ENCODE data around the gene NPL.
A peak's percentile ranks its signal among the peaks of the same experiment; 100 is the strongest.

NPL gene

DNA sequence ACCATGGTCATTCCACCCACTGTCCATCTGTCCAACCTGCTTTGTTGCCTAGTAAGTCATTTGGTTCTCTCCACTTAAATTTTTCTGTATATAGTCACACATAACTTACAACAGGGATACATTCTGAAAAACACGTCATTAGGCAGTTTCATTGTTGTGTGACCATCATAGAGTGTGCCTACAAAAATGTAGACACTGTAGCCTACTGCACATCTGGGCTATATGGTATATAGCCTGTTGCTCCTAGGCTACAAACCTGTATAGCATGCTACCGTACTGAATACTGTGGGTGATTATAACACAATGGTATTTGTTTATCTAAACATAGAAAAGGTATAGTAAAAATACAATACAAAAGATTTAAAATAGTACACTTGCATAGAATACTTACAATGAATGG, 10.0 kb upstream of the NPL start:
- DNase-seq, result no peak

DNA sequence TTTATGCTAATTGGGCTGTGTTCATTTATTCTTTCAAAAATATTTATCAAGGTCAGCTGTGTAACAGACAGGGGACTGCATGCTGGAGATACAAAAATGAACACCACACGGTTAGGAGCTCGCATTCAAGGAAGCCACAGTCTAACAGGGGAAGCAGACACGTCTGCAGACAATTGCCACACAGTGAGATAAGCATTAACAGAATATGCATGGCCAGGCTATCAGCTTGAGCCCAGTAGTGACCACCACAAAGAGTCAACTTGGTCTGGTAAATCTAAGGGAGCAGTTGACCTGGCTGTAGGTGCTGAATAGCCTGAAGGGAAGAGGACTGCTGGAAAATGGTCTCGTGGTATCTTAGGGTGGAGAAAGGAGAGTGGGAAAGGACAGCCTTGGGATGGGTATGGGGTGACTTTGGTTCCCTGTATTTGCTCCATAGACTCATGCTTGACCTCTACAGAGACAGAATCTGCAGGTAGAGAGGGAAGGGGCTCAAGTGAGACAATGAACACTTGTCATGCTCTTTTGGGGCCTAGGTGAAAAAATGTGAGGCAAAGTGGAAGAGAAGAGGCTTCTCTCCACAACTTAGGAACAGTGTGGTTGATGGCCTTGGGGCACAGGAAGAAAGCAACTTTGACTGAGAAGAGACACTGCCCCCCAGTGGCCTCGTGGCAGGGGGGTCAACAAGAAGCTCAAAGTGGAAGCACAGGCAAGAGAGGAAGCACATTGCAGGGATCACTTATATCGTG, 7.6 kb upstream of the NPL start:
- DNase-seq, result peak; percentile 72 to 80

DNA sequence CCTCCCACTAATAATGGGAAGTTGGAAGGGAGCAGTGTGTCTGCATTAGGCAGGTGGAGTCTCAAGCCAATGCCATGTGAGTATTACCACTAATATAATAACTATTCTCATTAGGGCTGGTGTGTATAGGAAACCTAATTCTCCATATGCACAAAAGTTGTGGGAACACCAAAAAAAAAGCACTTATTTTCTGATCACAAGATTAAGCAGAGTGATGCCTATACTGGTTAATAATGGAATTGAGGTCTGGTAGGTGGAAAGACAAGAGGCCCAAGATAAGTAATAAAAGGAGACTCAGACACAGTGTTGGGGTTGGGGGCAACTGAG, 7.0 kb upstream of the NPL start:
- no peak for DNase-seq

DNA sequence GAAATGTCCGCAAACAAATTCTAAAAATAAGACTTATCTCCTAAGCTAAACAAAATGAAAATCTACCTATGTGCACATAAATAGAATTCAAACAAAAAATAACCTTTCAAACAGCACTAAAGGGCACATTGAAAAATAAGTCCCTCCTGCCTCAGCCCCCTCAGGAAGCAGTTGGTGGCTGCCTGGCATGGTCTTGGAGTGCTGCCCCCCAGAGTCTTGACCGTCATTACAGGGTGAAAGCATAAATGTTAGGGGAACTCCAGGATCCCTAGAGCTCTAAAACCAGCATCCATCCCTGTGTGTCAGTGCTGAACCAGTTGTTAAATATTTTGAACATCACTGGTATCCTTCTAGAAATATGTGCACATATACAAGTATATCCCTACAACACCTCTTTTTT, 6.5 kb upstream of the NPL start:
- no peak for DNase-seq

DNA sequence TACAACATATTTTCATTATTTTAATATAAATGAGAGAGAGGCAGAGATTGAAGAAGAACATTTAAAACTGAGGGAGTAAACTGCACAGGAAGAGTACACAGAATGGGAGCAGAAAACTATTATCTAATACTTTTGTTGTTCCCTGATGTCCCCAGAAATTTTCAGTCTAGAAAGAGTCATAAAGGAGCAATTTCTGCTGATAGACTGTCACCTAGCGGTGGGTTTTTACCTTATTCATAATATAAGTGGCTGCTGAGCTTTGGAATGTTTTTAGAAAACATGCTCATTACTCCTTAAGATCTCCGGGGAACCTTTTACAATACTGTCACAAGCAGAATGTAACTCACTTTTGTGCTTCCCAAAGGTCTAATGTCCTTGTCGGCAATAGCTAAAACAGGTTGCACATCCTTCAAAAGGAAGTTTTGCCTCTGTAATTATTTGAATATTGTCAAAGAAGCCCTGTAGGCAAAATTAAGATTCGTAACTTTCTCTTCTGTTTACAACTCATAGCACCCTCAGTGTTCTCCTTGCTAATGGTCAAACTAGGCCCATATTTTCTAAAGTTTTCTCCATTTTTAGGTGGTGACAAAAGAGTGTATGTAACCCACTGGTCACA, 4.9 kb upstream of the NPL start:
- DNase-seq, result no peak

DNA sequence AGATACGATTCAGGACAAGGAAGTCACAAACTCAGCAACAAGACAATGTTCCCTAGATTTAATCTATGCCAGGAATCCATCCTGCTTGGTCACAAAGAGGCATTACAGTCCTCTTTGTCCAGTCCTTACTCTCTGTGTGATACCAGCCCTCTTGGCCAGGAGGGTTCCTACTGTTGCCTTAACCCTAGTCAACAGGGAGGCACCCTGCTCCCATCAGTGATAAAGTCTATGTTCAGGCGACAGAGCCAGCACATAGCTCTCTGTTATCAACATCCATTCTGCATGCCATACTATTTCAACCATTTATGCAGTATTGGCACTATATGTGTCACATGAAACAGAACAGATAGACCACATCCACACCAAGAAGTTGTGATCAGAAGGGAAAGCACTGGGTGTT, 4.4 kb upstream of the NPL start:
- DNase-seq, result no peak

DNA sequence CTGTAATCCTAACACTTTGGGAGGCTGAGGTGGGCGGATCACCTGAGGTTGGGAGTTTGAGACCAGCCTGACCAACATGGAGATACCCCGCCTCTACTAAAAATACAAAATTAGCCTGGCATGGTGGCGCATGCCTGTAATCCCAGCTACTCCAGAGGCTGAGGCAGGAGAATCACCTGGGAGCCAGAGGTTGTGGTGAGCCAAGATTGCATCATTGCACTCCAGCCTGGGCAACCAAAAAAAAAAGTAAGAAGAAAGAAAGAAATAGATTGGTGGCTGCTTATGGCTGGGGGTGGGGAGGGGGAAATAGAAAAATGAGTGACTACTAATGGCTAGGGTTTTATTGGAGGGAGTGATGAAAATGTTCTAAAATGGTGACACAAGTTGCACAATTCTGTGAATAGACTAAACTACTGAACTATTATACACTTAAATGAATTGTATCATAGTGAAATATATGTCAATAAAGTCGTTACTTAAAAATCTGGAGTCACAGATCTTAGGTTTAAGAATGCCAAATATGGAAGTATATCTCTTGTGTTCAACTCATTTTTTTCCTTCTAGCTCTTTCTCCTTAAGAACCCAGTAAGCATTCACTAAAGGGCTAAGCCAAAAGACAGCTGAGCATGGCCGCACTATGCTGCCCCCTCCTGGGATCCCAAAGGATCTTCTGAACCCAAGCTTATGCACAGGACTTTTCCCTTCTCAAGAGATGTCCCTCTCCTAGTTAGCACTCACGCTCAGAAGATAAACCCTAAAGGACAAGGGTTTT, 3.2 kb upstream of the NPL start:
- peak; percentile 50 to 64 for DNase-seq

DNA sequence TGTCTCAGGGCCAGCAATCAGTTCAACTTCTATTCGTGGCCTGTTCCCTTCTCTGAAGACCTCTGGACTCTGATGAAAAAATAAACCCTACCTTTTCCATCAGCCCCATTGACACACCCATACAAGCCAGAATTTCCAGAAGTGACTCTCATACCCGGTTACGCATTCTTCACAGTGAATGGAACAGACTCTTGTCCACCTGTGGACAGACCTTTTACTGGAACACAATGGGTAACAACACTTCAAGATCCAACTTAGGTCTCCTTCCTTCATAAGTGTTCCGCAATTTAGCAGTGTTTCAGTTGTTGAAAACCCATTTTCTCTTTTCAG, 2.6 kb upstream of the NPL start:
- no peak for DNase-seq

DNA sequence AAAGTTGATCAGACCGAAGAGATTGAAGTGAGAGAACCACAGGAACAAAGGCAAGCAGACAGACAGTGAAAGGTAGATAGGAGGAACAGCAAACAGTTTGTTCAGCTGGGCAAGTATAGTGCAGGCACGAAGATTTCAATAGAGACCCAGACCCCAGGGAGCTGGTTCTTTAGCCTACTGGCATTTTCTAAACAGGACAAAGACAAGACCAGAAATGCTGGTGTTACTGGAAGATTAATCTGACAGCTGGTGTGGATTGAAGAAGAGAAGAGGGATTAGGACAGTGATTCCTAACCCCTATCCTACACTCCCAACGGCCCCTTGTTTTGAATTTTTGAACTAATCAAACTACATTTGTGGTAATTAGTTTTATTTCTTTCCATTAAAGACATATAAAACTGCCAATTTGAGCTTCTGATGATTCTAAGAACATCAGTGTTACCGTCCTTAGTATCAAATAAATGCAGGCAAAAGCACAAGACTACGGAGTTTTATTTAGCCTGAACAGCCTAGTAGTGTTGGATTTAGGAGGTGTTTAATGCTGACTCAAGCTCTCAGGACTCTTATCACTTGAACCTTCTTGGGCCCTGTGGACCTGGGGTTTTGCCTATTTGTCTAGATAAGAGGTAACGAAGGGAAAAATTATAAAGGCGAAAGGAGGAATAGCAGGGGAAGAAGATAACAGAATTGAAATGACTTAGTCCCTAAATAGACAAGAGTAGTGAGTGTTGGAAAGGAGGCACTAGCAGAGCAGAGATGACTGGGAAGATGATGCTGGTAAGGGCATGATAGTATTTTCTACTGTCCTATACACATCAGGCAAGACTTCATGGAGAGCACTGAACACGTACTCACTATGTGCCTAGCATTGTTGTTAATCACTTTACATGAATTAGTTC, 2.0 kb downstream of the NPL start:
- DNase-seq, result no peak

DNA sequence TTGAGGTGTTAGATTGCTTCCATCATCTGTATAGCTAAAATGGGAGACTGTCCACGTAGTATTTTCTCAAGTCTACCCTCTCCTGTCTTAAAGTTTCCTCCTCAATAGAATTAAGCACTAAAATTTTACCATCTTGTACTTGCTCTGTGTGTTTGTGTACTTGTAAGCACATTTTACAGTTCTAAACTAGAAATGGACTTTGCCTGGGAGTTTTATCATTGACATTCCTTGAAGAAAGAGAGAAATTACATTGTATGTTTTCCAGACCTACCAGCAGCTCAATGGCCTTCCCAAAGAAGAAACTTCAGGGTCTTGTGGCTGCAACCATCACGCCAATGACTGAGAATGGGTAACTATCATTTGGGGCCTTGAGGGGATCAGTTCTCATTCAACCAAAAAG, 4.5 kb downstream of the NPL start:
- no peak for DNase-seq

DNA sequence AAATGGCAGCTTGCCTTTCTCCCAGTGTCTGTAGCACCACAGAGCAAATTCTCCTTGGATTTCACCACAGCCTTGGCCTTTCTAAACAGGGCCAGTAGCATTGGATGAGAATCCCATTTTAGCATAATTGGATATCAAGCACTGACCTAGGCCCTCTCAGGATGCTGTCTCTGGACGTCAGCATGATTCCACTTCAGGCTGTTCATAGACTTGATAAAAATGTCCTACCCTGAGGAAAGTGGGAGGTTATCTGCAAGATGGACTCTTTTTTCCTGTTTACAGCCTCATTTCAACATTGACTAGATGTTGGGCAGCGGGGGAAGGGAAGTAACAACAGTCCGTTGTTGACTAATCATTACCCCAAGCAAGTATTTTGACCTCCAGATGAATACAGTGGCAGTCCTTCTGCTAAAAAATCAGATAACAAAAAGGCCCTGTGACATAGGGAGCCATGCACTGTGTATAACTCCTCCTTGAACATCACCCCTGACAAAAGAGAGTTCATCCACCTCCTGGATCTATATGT, 5.2 kb downstream of the NPL start:
- DNase-seq, result no peak

DNA sequence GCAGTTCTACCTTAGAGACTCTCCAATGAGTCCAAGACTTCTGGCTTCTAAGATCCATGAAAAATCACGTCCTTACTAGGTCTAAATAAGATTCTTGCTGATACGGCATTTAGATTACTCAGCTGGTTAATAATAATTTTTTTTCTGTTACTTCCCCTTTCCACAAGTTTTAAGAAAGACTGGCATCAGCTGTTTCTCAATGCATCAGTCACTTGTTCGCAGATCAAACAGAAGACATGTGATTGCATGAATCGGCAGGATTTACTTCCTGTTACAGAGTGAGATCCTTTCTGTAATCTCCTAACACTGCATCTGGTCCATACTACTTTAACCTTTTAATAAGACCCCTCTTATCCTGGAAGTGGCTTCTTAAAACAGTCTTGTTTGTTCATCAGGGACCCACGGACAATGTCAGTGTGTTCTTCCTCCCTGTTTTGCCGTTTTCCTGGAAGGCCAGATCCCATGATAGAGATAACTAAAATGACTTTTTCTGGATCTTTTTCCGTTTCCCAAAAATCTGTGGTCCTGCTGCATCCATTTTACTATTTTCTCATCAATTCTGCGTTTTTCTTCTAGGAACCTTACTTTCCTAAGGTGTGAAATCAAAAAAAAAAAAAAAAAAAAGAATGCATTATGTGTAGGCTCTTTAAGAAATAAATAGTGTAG, 6.1 kb downstream of the NPL start:
- no peak for DNase-seq

DNA sequence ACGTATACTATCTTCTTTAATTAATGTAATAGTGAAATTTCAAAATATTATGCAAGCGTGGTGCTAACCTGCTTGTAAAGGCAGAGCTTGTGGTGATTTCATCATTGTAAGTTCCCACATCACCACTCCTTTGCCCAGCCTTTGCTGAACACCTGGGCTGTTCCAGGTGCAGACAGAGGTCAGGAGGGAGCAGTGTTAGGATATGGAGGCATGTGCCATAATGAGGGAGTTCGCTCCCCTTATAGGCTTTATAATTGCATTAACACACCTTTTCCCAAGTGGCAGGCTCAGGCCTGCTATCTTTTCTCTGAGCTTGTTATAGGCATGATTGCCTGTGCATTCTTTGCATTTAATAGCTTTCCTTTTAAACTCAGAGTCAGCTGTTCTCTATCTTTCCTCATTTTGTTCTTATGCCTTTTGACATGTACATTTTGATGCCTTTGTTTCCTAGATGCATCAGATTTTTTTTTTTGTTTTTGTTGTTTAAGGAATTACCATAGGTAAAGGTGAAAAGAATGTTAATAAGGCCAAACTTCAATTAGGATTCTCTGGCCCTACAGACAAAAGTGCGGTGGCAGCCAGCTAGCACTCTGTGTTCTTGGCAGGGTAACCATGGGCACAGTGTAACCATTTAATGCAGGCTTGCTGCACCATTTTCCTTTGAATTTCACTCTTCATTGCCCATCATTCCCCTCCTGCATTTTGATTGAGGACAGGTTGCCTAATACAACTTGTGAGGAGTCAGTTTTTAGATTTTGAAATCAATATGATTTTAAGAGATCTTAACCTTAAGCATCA, 12.6 kb downstream of the NPL start:
- no peak for DNase-seq

DNA sequence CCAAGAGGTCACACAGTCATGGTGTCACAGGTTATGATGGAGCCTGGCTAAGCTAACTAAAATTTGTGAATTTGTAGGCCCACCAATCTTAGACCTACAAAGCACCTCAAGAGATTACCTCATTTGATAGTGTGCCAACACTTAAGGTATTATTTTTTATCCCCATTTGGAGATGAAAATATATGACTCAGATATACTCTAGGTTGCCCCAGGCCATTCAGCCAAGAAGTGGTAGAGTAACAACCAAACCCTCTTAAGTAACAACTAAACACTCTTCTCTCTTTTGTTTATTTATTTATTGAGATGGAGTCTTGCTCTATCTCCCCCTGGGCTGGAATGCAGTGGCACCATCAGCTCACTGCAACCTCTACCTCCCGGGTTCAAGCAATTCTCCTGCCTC, 14.3 kb downstream of the NPL start:
- no peak for DNase-seq

DNA sequence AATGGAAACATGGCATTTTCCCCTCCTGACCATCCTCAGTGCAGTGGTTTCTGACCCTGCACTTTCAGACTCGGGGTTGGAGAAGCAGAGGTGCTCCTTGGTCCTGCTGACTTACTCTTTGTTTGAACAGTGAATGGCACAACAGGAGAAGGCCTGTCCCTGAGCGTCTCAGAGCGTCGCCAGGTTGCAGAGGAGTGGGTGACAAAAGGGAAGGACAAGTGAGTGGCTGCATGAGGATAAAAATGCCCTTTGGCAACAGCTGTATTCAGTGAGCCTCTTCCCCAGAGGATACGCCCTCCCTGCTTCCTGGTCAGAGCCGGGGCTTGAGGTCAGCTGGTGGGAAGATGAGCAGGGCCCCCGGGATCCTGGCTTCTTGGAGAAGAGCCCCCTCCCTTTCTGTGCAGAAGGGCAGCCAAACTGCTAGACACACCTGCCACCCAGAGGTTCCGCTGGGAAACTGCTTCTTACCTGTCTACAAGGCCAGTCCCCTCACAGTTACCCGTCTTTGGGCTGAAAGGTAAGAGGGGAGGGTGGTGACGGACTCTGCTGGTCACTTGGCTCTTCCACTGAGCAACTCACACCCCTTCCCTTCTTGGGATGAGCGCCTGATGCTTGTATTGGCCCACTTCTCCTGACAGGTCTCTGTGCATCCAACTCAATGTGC, 16.6 kb downstream of the NPL start:
- DNase-seq, result no peak

DNA sequence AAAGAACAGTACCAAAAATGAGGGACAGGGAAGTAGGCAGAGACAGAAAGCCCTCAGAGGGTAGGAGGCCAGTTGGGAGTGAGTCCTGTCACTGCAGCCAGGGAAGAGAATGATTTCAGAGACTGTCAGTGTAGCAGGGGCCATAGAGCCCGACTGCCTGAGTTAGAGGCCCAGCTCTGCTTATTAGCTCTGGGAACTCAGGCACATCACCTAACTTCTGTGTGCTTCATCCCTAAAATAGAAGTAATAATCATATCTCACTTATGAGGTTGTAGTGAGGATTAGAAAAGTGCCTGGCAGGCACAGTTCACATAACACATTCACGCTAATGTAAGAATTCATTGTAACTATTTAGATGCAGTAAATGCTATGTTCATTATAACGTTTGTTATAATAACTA, 18.3 kb downstream of the NPL start:
- no peak for DNase-seq

DNA sequence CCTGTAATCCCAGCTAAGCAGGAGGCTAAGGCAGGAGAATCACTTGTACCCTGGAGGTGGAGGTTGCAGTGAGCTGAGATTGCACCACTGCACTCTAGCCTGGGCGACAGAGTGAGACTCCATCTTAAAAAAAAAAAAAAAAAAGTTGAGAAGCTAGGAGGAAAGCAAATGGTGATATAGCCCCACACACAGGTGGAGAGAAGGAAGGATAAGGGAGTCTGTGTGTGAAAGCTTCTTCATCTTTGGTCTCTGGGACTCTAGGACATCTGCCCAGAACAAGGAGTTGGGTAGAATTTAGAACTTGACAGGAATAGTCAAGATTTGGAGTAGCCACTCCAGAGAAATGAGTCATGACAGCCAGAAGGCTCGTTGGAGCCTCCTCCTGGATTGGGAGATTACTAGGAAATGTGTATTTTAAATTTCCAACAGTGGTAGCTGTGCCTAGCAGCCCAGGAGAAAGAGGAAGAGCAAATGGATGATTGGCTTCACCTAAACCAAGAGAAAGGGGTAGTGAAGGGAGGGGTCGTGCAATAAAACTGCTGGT, 19.9 kb downstream of the NPL start:
- no peak for DNase-seq

DNA sequence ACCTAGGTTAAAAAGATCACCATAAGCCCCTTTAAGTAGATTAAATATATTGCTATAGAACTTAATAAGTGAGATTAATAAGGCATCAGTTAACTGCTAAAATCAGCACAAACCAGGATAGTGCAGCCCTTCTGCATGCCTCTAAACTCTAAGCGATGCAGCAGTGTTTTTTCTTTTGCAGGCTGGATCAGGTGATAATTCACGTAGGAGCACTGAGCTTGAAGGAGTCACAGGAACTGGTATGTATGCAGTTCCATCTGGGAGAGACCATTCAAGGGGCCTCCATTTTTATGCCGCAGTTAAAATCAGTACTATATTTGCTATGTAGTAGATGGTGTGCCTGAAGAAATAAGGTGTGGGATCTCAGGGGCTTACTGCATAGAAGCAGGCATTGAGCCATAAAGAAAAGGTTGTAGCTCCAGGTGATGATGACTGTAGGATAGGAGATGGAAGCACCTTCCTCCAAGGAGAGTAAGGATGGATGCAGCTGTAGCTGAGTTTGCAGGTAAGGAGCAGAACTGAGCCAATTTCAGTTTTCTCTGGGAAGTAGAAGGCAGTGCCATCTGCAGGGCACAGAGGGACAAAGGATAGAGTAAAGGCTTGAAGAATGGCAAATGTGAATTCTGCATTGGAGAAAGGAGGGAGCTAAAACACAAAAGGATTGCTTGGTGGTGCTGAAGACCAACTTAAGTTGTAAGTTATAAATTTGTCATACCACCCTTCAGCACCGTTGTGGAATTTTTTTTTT, 22.6 kb downstream of the NPL start:
- no peak for DNase-seq

DNA sequence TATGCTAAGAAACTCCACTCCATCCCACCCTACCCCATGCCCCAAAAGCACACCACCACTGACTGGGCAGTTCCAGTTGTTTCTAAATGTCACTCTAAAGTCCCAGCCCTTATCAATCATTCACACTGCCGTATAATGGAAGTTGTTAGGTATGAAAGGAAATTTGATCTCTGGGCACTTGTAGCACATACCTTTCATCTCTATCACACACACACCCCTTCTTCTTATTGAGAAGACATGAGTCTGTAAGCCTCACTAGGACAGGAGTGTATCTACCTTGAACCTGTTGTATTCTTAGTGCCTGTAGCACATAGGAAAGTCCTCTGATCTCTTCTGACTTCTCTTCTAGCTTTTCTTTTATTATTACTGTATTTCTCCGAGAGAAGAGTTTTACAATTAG, 27.3 kb downstream of the NPL start:
- no peak for DNase-seq

DNA sequence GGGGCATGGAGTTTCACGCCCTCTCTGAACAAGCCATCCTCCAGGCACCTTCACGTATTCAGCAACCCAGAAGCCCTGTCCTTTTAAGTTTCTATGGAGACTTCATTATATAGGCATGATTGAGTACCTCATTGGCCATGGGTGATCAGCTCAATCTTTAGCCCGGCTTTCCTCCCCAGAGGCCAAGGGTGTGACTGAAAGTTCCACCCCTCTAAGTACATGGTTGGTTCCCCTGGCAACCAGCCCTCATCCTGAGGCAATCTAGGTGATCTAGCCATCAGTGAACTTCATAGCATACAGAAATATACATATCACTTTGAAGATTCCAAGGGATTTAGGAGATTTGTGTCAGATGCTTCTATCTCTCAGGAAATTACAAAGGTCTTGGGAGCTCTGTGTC, 28.2 kb downstream of the NPL start:
- DNase-seq, result no peak
